ENCODE data around the gene BSND. TPM values are rescaled to one million over a fixed set of nuclear protein-coding genes. Genes with fewer than 3 reads are reported as not detected.

The BSND gene
- total and polyA plus RNA-seq, 2 experiments from 2014 or later = not detected

GRCh38 chr1:55001311-55001710 lies 2.6 kb downstream of the BSND start:
- peaks cover 29% of the 10 kb centered on the region for H3K27me3 ChIP-seq
- no peaks in the 10 kb centered on the region for H3K9me3 ChIP-seq (ENCODE audit: low read depth)
- no peak for DNase-seq (ENCODE audit: low read depth in 1 of 2, low spot score in 1 of 2)
- no peaks in the 10 kb centered on the region for H3K36me3 ChIP-seq
- peaks cover 3% of the 10 kb centered on the region for H3K4me1 ChIP-seq (ENCODE audit: low read depth)
- no peak overlapping the region for H3K4me3 ChIP-seq
- TF ChIP-seq, protein P1, sequence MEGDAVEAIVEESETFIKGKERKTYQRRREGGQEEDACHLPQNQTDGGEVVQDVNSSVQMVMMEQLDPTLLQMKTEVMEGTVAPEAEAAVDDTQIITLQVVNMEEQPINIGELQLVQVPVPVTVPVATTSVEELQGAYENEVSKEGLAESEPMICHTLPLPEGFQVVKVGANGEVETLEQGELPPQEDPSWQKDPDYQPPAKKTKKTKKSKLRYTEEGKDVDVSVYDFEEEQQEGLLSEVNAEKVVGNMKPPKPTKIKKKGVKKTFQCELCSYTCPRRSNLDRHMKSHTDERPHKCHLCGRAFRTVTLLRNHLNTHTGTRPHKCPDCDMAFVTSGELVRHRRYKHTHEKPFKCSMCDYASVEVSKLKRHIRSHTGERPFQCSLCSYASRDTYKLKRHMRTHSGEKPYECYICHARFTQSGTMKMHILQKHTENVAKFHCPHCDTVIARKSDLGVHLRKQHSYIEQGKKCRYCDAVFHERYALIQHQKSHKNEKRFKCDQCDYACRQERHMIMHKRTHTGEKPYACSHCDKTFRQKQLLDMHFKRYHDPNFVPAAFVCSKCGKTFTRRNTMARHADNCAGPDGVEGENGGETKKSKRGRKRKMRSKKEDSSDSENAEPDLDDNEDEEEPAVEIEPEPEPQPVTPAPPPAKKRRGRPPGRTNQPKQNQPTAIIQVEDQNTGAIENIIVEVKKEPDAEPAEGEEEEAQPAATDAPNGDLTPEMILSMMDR (IDR thresholded peaks at IDR 0.05; ENCODE audit: low read depth, low read length) = no peak
- H3K27ac ChIP-seq = no peak overlapping the region

DNA sequence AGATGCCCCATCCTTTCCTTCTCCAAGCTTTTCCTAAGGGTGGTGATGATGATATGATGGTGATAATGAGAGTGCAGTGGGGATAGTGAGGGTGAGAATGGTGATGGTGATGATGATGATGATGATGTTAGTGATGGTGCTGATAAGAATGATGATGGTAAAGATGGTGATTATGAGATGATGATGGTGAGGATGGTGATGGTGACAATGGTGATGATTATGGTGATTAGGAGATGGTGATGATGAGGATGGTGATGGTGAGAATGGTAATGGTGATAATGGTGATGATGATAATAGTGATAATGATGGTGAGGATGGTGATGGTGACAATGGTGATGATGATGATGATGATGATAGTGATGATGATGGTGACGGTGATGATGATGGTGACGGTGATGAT lies 4.0 kb downstream of the BSND start:
- TF ChIP-seq, protein P1 (IDR thresholded peaks at IDR 0.05; ENCODE audit: low read depth, low read length) = no peak
- H3K36me3 ChIP-seq = no peaks in the 10 kb centered on the region
- DNase-seq (ENCODE audit: low read depth in 1 of 2, low spot score in 1 of 2) = no peak
- peaks cover 16% of the 10 kb centered on the region for H3K27me3 ChIP-seq
- H3K4me3 ChIP-seq = no peak overlapping the region
- H3K9me3 ChIP-seq (ENCODE audit: low read depth) = no peaks in the 10 kb centered on the region
- no peak overlapping the region for H3K27ac ChIP-seq
- no peaks in the 10 kb centered on the region for H3K4me1 ChIP-seq (ENCODE audit: low read depth)

GRCh38 chr1:55005351-55006140 lies 6.8 kb downstream of the BSND start:
- Histone ChIP-seq H3K4me3 (no peak overlapping the region), H3K36me3 (no peaks in the 10 kb centered on the region), H3K9me3 (ENCODE audit: low read depth) (no peaks in the 10 kb centered on the region), H3K4me1 (ENCODE audit: low read depth) (no peaks in the 10 kb centered on the region), H3K27ac (no peak overlapping the region), H3K27me3 (no peaks in the 10 kb centered on the region)
- DNase-seq (ENCODE audit: low read depth in 1 of 2, low spot score in 1 of 2) = no peak
- TF ChIP-seq, protein P1 (IDR thresholded peaks at IDR 0.05; ENCODE audit: low read depth, low read length) = no peak

DNA sequence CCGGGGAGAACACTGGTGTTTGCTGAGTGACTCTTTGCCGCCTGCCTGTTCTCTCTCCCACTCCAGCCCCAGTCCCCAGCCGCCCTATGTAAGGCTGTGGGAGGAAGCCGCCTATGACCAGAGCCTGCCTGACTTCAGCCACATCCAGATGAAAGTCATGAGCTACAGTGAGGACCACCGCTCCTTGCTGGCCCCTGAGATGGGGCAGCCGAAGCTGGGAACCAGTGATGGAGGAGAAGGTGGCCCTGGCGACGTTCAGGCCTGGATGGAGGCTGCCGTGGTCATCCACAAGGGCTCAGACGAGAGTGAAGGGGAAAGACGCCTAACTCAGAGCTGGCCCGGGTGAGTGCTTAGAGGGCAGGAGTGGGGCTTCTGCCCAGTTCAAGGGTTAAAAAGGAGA lies 8.2 kb downstream of the BSND start:
- TF ChIP-seq, protein P1 (IDR thresholded peaks at IDR 0.05; ENCODE audit: low read depth, low read length) = no peak
- no peak overlapping the region for H3K27ac ChIP-seq
- no peaks in the 10 kb centered on the region for H3K9me3 ChIP-seq (ENCODE audit: low read depth)
- no peak for DNase-seq (ENCODE audit: low read depth in 1 of 2, low spot score in 1 of 2)
- H3K27me3 ChIP-seq = no peaks in the 10 kb centered on the region
- no peaks in the 10 kb centered on the region for H3K36me3 ChIP-seq
- H3K4me3 ChIP-seq = no peak overlapping the region
- H3K4me1 ChIP-seq (ENCODE audit: low read depth) = no peaks in the 10 kb centered on the region

GRCh38 chr1:55007625-55008024 lies 8.9 kb downstream of the BSND start:
- Histone ChIP-seq H3K4me1 (ENCODE audit: low read depth) (no peaks in the 10 kb centered on the region), H3K27ac (no peak overlapping the region), H3K4me3 (no peak overlapping the region), H3K9me3 (ENCODE audit: low read depth) (no peaks in the 10 kb centered on the region), H3K36me3 (no peaks in the 10 kb centered on the region), H3K27me3 (peaks cover 2% of the 10 kb centered on the region)
- TF ChIP-seq, protein P1 (IDR thresholded peaks at IDR 0.05; ENCODE audit: low read depth, low read length) = no peak
- peak in 1 of 2 donors; percentile 36 for DNase-seq (ENCODE audit: low read depth in 1 of 2, low spot score in 1 of 2)
